ENCODE measurements around the gene SLC25A17. TPM values are rescaled to one million over a fixed set of nuclear protein-coding genes. Genes with fewer than 3 reads are reported as not detected.
A peak's percentile ranks its signal among the peaks of the same experiment; 100 is the strongest.
"Not testable (repeated sequence)": the region's sequence is repeated elsewhere in the genome, so short reads cannot be mapped to it uniquely, and the experiment has no call there.

SLC25A17 gene
- total RNA-seq, 1 donor from 2014 or later: 30.1 TPM

DNA sequence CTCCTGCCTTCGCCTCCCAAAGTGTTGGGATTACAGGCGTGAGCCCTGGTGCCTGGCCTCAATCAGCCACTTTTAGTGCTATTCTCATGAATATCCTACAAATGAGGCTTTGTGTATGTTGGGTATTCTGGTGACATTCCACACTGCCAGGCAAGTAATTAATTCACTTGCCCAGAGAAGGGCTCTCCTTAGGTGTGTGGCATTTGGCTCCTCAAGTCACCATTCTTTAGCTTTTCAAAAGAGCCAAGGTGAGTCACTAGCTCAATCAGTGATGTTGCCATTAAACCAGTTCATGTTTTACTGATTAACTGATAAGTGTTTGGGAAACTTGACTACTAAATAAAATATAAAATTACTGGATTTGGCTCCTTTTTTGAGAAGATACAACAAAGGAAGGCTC is 52.2 kb downstream of the SLC25A17 start:
- Mint-ChIP-seq H3K27ac (no peak overlapping the region), H3K9me3 (no peaks in the 10 kb centered on the region), H3K4me3 (no peak overlapping the region), H3K4me1 (peaks cover 18% of the 10 kb centered on the region), H3K36me3 (peaks cover 21% of the 10 kb centered on the region), H3K27me3 (ENCODE audit: low read depth) (no peaks in the 10 kb centered on the region)
- TF ChIP-seq, protein P1, sequence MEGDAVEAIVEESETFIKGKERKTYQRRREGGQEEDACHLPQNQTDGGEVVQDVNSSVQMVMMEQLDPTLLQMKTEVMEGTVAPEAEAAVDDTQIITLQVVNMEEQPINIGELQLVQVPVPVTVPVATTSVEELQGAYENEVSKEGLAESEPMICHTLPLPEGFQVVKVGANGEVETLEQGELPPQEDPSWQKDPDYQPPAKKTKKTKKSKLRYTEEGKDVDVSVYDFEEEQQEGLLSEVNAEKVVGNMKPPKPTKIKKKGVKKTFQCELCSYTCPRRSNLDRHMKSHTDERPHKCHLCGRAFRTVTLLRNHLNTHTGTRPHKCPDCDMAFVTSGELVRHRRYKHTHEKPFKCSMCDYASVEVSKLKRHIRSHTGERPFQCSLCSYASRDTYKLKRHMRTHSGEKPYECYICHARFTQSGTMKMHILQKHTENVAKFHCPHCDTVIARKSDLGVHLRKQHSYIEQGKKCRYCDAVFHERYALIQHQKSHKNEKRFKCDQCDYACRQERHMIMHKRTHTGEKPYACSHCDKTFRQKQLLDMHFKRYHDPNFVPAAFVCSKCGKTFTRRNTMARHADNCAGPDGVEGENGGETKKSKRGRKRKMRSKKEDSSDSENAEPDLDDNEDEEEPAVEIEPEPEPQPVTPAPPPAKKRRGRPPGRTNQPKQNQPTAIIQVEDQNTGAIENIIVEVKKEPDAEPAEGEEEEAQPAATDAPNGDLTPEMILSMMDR (IDR thresholded peaks at IDR 0.05; ENCODE audit: unreplicated experiment): no peak
- DNase-seq (ENCODE audit: low spot score in 2 of 2, unreplicated experiment in 2 of 2): no peak

DNA sequence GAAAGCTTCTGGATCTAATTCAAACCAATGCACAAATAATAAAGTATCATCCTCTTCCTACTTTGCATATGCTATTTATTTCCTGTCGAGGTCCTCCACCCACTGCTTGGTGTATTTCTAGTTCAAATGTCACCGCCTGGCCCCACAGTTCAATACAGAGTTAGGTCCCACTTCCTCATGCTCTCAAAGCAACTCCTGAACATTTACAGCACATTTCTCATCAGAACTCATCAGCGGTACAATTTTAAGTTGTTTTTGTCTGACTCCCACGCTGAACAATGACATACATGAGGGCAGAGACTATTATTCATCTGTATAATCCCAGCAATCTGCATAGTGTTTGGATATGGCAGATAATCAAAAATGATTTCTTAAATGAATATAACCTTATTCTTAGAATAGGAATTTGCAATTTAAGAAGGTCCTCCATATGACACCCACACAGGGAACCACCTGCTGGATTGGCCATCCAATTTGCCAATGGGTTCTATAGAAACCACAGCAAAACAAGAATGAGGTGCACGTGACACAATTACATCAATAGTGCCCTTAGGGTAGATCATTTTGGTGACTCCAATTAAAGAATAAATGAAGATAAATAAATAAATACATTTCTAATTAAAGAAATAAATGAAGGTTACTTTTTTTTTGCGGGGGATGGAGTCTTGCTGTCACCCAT is 54.2 kb downstream of the SLC25A17 start:
- no peak for DNase-seq (ENCODE audit: low spot score in 2 of 2, unreplicated experiment in 2 of 2)
- Mint-ChIP-seq H3K36me3 (peaks cover 11% of the 10 kb centered on the region), H3K27me3 (ENCODE audit: low read depth) (no peaks in the 10 kb centered on the region), H3K4me1 (peaks cover 16% of the 10 kb centered on the region), H3K27ac (peak overlapping the region; percentile 75), H3K4me3 (no peak overlapping the region), H3K9me3 (no peaks in the 10 kb centered on the region)
- TF ChIP-seq, protein P1 (IDR thresholded peaks at IDR 0.05; ENCODE audit: unreplicated experiment): no peak

DNA sequence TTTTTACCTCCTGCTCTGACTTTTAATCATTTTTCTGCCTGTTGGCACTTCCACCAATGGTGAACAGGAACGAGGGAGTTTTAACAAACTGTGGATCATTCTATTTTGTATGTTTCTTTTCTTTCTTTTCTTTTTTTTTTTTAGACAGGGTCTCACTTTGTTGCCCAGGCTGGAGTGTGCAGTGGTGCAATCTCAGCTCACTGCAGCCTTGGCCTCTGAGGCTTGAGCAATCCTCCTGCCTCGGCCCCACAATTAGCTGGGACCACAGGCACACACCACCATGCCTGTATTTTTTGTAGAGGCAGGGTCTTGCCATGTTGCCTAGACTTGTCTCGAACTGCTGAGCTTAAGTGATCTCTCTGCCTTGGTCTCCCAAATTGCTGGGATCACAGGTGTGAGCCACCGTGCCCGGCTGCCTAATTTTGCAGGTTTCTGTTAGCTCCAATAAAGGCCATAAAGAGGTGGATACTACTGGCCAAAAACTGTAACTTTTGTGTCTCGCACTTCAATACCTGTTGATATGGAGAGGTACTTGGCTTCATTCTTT is 59.8 kb downstream of the SLC25A17 start:
- Mint-ChIP-seq H3K4me1 (peaks cover 15% of the 10 kb centered on the region), H3K4me3 (no peak overlapping the region), H3K9me3 (no peaks in the 10 kb centered on the region), H3K27me3 (ENCODE audit: low read depth) (no peaks in the 10 kb centered on the region), H3K27ac (no peak overlapping the region), H3K36me3 (peaks cover 2% of the 10 kb centered on the region)
- DNase-seq (ENCODE audit: low spot score in 2 of 2, unreplicated experiment in 2 of 2): no peak
- TF ChIP-seq, protein P1 (IDR thresholded peaks at IDR 0.05; ENCODE audit: unreplicated experiment): no peak

DNA sequence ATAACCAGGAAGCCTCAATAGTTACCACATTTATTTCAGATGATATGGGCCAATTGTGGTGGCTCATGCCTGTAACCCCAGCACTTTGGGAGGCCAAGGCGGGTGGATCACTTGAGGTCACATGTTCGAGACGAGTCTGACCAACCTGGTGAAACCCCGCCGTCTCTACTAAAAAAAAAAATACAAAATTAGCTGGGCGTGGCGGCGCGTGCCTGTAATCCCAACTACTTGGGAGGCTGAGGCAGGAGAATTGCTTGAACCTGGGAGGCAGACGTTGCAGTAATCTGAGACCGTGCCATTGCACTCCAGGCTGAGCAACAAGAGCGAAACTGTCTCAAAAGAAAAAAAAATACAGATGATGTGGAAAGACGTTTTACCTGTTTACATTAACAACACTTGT is 60.3 kb downstream of the SLC25A17 start:
- H3K4me3 Mint-ChIP-seq; H3K27ac Mint-ChIP-seq; DNase-seq (ENCODE audit: low spot score in 2 of 2, unreplicated experiment in 2 of 2); H3K27me3 Mint-ChIP-seq (ENCODE audit: low read depth); H3K9me3 Mint-ChIP-seq; H3K36me3 Mint-ChIP-seq: not testable (repeated sequence)
- H3K4me1 Mint-ChIP-seq: peaks cover 15% of the 10 kb centered on the region

DNA sequence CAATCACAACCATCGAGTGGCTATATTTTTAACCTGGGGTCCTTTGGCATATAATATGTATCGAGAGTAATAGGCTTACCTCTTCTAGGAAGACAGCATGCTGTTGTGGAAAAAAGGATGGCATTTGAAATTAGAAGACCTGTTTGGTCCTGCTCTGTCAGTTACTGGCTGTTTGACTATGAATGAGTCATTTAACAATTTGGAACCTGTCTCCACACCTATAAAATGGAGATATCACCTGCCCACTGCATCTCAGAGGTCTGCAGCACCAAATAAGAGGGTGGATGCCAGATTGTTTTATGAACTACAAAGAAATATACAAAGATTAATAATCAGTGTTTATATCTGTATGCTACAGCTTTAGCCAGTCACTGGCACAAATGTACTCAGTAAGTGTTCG is 60.8 kb downstream of the SLC25A17 start:
- TF ChIP-seq, protein P1 (IDR thresholded peaks at IDR 0.05; ENCODE audit: unreplicated experiment): no peak
- Mint-ChIP-seq H3K27me3 (ENCODE audit: low read depth) (no peaks in the 10 kb centered on the region), H3K4me1 (peaks cover 15% of the 10 kb centered on the region), H3K9me3 (peaks cover 3% of the 10 kb centered on the region), H3K4me3 (no peak overlapping the region), H3K27ac (peak overlapping the region; percentile 66), H3K36me3 (peaks cover 2% of the 10 kb centered on the region)
- DNase-seq (ENCODE audit: low spot score in 2 of 2, unreplicated experiment in 2 of 2): no peak

DNA sequence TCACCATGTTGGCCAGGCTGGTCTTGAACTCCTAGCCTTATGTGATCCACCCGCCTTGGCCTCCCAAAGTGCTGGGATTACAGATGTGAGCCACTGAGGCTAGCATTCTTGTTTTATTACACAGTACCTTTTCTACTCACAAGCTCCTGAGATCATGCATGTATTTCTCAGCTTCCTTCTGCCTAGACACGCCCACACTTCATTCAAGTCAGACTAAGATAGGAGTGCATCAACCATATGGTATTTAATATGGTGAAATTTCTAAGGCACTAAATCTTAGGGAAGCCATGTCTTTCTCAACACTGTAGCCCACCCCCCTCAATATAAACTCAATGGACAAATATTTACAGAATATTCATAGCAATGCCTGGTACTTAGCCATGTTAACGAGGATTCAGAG is 62.1 kb downstream of the SLC25A17 start:
- Mint-ChIP-seq H3K27me3 (ENCODE audit: low read depth) (no peaks in the 10 kb centered on the region), H3K27ac (peak overlapping the region; percentile 67), H3K4me3 (no peak overlapping the region), H3K36me3 (peaks cover 1% of the 10 kb centered on the region), H3K9me3 (peaks cover 3% of the 10 kb centered on the region), H3K4me1 (peaks cover 16% of the 10 kb centered on the region)
- TF ChIP-seq, protein P1 (IDR thresholded peaks at IDR 0.05; ENCODE audit: unreplicated experiment): no peak
- no peak for DNase-seq (ENCODE audit: low spot score in 2 of 2, unreplicated experiment in 2 of 2)
